Trophoblast cell (in vitro differentiated cells and primary cell): ENCODE measurements around the gene VCL.
"Not testable (repeated sequence)": the region's sequence is repeated elsewhere in the genome, so short reads cannot be mapped to it uniquely, and the experiment has no call there.

Source experiments
- DNase-seq, 2 donors: peaks; one replicate each; pipeline ENCODE4 v3.0.0-alpha.2; 2016
- H2AFZ ChIP-seq: 2 replicates; pipeline ENCODE4 v1.6.1; 2013; ENCODE audit warnings: low read length, moderate library complexity, mild to moderate bottlenecking; ENCODE audit not compliant: insufficient read depth, poor library complexity
- H2AK5ac ChIP-seq: 2 replicates; pipeline ENCODE4 v1.6.1; 2013; ENCODE audit warnings: mild to moderate bottlenecking, low read length
- H2BK120ac ChIP-seq: 2 replicates; pipeline ENCODE4 v1.6.1; 2013; ENCODE audit warnings: low read length, mild to moderate bottlenecking, moderate library complexity; ENCODE audit not compliant: insufficient read depth, poor library complexity
- H2BK12ac ChIP-seq: 2 replicates; pipeline ENCODE4 v1.6.1; 2013; ENCODE audit warnings: mild to moderate bottlenecking, low read length, moderate library complexity
- H2BK5ac ChIP-seq: 2 replicates; pipeline ENCODE4 v1.6.1; 2013; ENCODE audit warnings: low read length, low read depth, moderate library complexity, mild to moderate bottlenecking; ENCODE audit not compliant: poor library complexity
- H3K14ac ChIP-seq: 2 replicates; pipeline ENCODE4 v1.6.1; 2013; ENCODE audit warnings: mild to moderate bottlenecking, low read length
- H3K18ac ChIP-seq: 2 replicates; pipeline ENCODE4 v1.6.1; 2013; ENCODE audit warnings: mild to moderate bottlenecking, low read length
- H3K23ac ChIP-seq: 2 replicates; pipeline ENCODE4 v1.6.1; 2013; ENCODE audit warnings: low read length
- H3K27ac ChIP-seq: 2 replicates; pipeline ENCODE4 v1.5.1; 2013; ENCODE audit warnings: low read depth, mild to moderate bottlenecking, inconsistent platforms, low read length, moderate library complexity
- H3K27me3 ChIP-seq: 2 replicates; pipeline ENCODE4 v1.6.1; 2013; ENCODE audit warnings: inconsistent platforms, mild to moderate bottlenecking, low read length, moderate library complexity; ENCODE audit not compliant: insufficient read depth
- H3K36me3 ChIP-seq, 2 experiments: 1 replicate in 1 of 2; 2 replicates in 1 of 2; pipeline ENCODE4 v1.6.1; 2013; ENCODE audit warnings: low read length in 2 of 2, mild to moderate bottlenecking in 2 of 2, moderate library complexity in 1 of 2; ENCODE audit not compliant: insufficient read depth in 2 of 2, control insufficient read depth in 1 of 2
- H3K4ac ChIP-seq: 2 replicates; pipeline ENCODE4 v1.6.1; 2013; ENCODE audit warnings: low read depth, mild to moderate bottlenecking, low read length, moderate library complexity
- H3K4me1 ChIP-seq, 2 experiments: 1 replicate in 1 of 2; 2 replicates in 1 of 2; pipeline ENCODE4 v1.6.1; 2013; ENCODE audit warnings: low read length in 2 of 2, mild to moderate bottlenecking in 2 of 2, moderate library complexity in 1 of 2; ENCODE audit not compliant: insufficient read depth in 2 of 2, control insufficient read depth in 1 of 2
- H3K4me2 ChIP-seq: 2 replicates; pipeline ENCODE4 v1.6.1; 2013; ENCODE audit warnings: inconsistent platforms, mild to moderate bottlenecking, low read length, moderate library complexity
- H3K4me3 ChIP-seq: 2 replicates; pipeline ENCODE4 v1.5.1; 2013; ENCODE audit warnings: mild to moderate bottlenecking, low read depth, low read length, inconsistent platforms
- H3K79me1 ChIP-seq: one replicate; pipeline ENCODE4 v1.6.1; 2013; ENCODE audit warnings: low read length
- H3K79me2 ChIP-seq: 2 replicates; pipeline ENCODE4 v1.6.1; 2013; ENCODE audit warnings: low read length, mild to moderate bottlenecking; ENCODE audit not compliant: control insufficient read depth, insufficient read depth, poor library complexity
- H3K9ac ChIP-seq: 2 replicates; pipeline ENCODE4 v1.6.1; 2013; ENCODE audit warnings: mild to moderate bottlenecking, low read length
- H3K9me3 ChIP-seq: 2 replicates; pipeline ENCODE4 v1.6.1; 2013; ENCODE audit warnings: low read depth, mild to moderate bottlenecking, control low read depth, inconsistent platforms, low read length; ENCODE audit not compliant: insufficient read depth
- H4K12ac ChIP-seq: 2 replicates; pipeline ENCODE4 v1.6.1; 2013; ENCODE audit warnings: low read depth, mild to moderate bottlenecking, low read length, moderate library complexity
- H4K8ac ChIP-seq: 2 replicates; pipeline ENCODE4 v1.6.1; 2013; ENCODE audit warnings: low read depth, mild to moderate bottlenecking, low read length, moderate library complexity
- H4K91ac ChIP-seq: one replicate; pipeline ENCODE4 v1.6.1; 2013; ENCODE audit warnings: low read depth, mild to moderate bottlenecking, low read length, moderate library complexity
- WGBS: extraction: QIAGEN DNeasy Blood & Tissue Kit; methylation state at CpG from one replicate; pipeline ENCODE4 v1.1.7; 2013; ENCODE audit warnings: missing lambda C conversion rate; ENCODE audit not compliant: insufficient read length, insufficient coverage; ENCODE audit errors: extremely low coverage; 5-methylcytosine and 5-hydroxymethylcytosine counted together

Gene VCL

GRCh38 chr10:74032208-74032607 lies 34.3 kb downstream of the VCL start:
- H2BK12ac ChIP-seq, H3K9me3 ChIP-seq, H2AFZ ChIP-seq, H4K91ac ChIP-seq, H3K36me3 ChIP-seq, DNase-seq, H3K23ac ChIP-seq, H2BK120ac ChIP-seq, H3K4me1 ChIP-seq, H3K4ac ChIP-seq, H2BK5ac ChIP-seq, H3K4me2 ChIP-seq, H3K4me3 ChIP-seq, H3K27ac ChIP-seq, H3K79me1 ChIP-seq, H4K8ac ChIP-seq, H3K18ac ChIP-seq, H2AK5ac ChIP-seq, H4K12ac ChIP-seq, H3K79me2 ChIP-seq, H3K9ac ChIP-seq, H3K14ac ChIP-seq, H3K27me3 ChIP-seq: not testable (repeated sequence)
- no CpG with 5 or more reads among the region's 1 CpG for WGBS

- H3K27me3 ChIP-seq = no peaks in the 10 kb centered on the region
- H2AK5ac ChIP-seq = no peak overlapping the region
- no peaks in the 10 kb centered on the region for H3K79me2 ChIP-seq
- no peaks in the 10 kb centered on the region for H3K79me1 ChIP-seq
- no peak overlapping the region for H4K12ac ChIP-seq
- no peak overlapping the region for H2BK120ac ChIP-seq
- no peak overlapping the region for H2AFZ ChIP-seq
- WGBS = no CpG with 5 or more reads among the region's 3 CpGs
- peaks cover 2 to 4% of the 10 kb centered on the region in 2 experiments for H3K36me3 ChIP-seq
- no peak overlapping the region for H4K91ac ChIP-seq
- no peaks in the 10 kb centered on the region for H3K4me1 ChIP-seq
- H3K18ac ChIP-seq = no peak overlapping the region
- no peak overlapping the region for H3K4me3 ChIP-seq
- H3K27ac ChIP-seq = no peak overlapping the region
- DNase-seq = no peak
- H3K14ac ChIP-seq = no peak overlapping the region
- H3K9ac ChIP-seq = no peak overlapping the region
- no peaks in the 10 kb centered on the region for H3K9me3 ChIP-seq
- H3K4ac ChIP-seq = no peak overlapping the region
- no peak overlapping the region for H2BK12ac ChIP-seq
- H4K8ac ChIP-seq = no peak overlapping the region
- no peak overlapping the region for H3K4me2 ChIP-seq
- no peak overlapping the region for H2BK5ac ChIP-seq
- no peak overlapping the region for H3K23ac ChIP-seq
Observed at GRCh38 chr10:74032900-74033655, 35.2 kb downstream of the VCL start.

- Histone ChIP-seq H3K9me3 (no peaks in the 10 kb centered on the region), H2BK12ac (no peak overlapping the region), H3K4ac (no peak overlapping the region), H3K4me2 (no peak overlapping the region), H4K8ac (no peak overlapping the region), H3K79me1 (no peaks in the 10 kb centered on the region), H3K23ac (no peak overlapping the region), H2BK120ac (no peak overlapping the region), H3K27me3 (no peaks in the 10 kb centered on the region), H2AFZ (no peak overlapping the region), H3K4me1 (no peaks in the 10 kb centered on the region), H3K18ac (no peak overlapping the region), H2BK5ac (no peak overlapping the region), H3K9ac (no peak overlapping the region), H3K36me3 (peaks cover 2 to 4% of the 10 kb centered on the region in 2 experiments), H3K4me3 (no peak overlapping the region), H3K14ac (no peak overlapping the region), H4K12ac (no peak overlapping the region), H2AK5ac (no peak overlapping the region), H3K79me2 (no peaks in the 10 kb centered on the region), H4K91ac (no peak overlapping the region), H3K27ac (no peak overlapping the region)
- DNase-seq = no peak
- no CpG with 5 or more reads among the region's 1 CpG for WGBS
Observed at GRCh38 chr10:74033702-74034101, 35.8 kb downstream of the VCL start.

GRCh38 chr10:74034301-74034700 lies 36.4 kb downstream of the VCL start:
- Histone ChIP-seq H3K4ac (no peak overlapping the region), H3K18ac (no peak overlapping the region), H3K27ac (no peak overlapping the region), H3K14ac (no peak overlapping the region), H3K23ac (no peak overlapping the region), H3K79me2 (no peaks in the 10 kb centered on the region), H4K8ac (no peak overlapping the region), H2BK5ac (no peak overlapping the region), H4K91ac (no peak overlapping the region), H3K4me1 (no peaks in the 10 kb centered on the region), H2BK12ac (no peak overlapping the region), H3K36me3 (peaks cover 2 to 4% of the 10 kb centered on the region in 2 experiments), H3K79me1 (no peaks in the 10 kb centered on the region), H2BK120ac (no peak overlapping the region), H2AFZ (no peak overlapping the region), H3K4me2 (no peak overlapping the region), H2AK5ac (no peak overlapping the region), H3K9me3 (no peaks in the 10 kb centered on the region), H3K27me3 (no peaks in the 10 kb centered on the region), H3K4me3 (no peak overlapping the region), H3K9ac (no peak overlapping the region), H4K12ac (no peak overlapping the region)
- WGBS = no CpG with 5 or more reads among the region's 2 CpGs
- no peak for DNase-seq
